GM19372 (cell line): ENCODE data around the gene RNF144B.
"Not testable (repeated sequence)": the region's sequence is repeated elsewhere in the genome, so short reads cannot be mapped to it uniquely, and the experiment has no call there.

Experiments
- ATAC-seq: cut with Tn5 transposase; IDR thresholded peaks from one replicate; pipeline ENCODE4 v1.9.1; 2021; ENCODE audit warnings: mild to moderate bottlenecking, low read depth, moderate library complexity; ENCODE audit not compliant: unreplicated experiment

Gene RNF144B

DNA sequence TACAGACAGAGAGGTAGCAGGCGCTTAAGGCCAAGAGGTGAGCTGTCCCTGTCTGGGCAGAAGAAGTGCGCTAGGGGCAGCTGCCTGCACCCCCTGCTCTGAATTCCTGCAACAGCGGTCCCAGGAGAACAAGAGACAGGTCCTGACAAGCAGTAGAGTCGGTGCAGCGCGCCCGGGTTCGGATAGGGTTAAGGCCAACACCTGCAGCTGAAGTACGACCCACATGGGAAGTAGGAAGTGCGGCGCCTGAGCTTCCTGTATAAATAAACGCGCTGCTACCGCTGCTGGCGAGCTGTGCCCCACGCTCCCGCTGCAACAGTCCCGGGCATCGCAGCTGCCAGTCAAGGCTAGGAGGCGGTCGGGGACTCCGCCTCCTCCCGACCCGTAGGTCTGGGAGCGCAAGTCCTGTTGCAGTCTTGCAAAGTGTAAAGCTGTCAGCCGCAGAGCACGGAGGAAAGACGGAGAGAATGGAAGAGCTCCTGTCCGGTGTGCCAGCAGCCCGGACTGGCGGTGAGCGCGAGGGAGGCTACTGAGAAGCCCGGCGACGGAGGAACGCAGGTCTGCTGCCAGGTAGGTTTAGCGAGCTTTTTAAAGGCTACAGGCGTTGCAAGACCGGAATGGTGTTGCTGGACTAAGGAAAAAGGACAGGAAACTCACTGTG, at the start of gene RNF144B:
Gene RNF144B, plus strand, starts transcription at position 290 of the 661 bp plus-strand sequence. CDS start 12,185 bp downstream, outside the sequence.
- peak; percentile 74 for ATAC-seq

DNA sequence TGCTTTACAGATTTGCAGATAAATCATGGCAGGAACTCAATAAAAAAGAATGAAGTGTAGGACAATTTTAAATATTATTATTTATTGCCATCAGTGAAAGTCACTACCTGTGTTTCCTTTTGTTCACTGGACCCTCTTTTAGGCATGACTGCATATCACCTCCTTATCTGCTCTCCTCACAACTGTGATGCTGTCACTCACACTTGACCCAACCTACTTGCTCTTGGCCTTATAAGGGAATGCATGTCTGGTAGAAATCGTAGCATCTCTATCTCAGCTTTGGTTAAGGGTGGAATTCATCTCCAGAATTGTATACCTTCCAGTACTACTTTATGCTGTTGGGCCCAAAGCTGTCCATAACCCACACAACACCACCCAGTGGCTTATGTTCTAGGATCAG, 47.6 kb upstream of the RNF144B start:
- ATAC-seq, result no peak

DNA sequence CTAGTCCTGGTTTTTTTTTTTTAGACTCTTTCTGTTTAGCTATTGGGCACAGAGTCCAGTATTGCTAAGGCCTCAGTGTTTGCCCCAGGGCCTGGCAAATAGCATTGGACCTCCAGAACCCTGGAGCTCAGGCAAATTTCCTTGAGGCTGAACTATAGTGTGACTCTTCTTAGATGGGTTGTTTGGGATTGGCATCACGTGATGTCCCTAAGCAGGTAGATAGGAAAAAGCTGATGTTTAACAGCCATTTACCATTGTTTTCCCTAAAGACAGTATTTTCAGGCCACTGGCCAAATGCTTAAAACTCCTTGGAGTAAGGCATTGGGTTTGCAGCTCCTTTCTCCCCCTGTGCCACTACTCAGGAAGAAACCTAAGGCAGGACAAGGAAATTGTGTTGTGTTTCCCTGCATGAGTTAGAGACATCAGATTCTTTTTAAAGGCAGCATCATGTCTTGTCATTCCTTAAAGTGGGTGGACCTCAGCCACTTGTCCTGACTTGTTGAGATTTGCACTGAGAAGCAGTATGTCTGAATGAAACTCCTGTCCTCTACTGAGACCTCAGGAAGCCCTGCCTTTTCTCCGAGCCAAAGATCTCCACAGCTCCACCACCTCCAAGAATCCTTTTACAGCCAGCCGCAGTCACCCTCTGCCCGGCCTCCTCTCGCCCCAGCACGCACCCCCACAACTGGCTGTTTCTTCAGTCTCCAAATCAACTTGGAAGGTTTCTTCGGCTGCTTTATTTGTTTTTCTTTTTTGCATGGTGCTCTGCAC, 46.2 kb upstream of the RNF144B start:
- no peak for ATAC-seq

DNA sequence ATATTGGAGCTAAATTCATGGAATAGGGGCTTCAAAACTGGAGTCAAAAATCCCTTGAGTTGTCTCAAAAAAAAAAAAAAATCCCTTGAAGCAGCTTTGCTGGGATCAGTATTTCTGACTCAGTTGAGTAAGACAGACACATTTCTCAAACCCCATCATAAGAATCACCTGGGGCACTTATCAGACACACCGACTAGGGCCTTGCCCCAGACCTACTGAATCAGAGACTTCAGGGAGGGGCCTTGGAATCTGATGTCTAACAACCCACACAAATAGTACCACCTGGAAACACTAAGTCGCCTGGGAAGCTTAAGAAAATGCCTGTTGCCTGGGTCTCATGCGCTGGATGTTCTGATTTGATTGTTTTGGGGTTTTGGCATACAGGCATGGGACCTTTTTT, 44.9 kb upstream of the RNF144B start:
- no peak for ATAC-seq

DNA sequence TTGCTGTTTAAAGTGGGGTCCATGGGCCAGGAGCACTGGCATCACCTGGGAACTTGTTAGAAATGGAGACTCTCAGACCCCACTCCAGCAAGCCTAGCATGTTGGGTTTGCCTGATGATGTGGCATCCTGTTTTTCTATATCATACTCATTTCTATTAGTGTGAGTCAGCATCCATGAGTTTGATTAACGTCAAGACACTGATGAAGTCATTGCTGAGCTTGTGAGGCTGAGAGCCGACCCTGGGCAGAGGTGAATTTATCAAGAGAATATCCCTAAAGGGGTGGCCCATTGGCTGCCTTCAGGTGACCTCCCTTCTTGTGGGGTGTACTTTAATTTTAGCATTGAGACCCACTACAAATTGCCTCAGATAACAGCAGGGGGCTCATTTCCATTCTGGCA, 43.4 kb upstream of the RNF144B start:
- ATAC-seq, result no peak

DNA sequence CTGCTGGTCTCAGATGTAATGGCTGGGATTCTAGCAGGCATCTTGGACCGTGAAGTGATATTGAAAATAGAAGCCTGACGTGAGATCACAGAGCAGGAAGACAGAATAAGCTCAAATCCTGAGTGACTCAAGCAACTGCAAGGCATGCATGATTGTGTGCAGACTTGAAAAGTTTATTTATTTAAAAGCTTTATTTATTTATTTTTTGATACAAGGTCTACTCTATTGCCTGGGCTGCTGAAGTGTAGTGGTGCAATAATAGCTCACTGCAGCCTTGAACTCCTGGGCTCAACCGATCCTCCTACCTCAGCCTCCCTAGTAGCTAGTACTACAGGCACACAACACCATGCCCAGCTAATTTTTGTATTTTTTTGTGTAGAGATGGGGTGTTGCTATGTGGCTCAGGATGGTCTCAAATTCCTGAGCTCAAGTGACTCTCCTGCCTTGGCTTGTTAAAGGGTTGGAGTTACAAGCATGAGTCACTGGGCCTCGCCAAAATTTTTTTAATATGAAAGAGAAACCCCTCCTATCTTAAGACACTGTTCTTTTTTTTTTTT, 40.1 kb upstream of the RNF144B start:
- ATAC-seq, result no peak

DNA sequence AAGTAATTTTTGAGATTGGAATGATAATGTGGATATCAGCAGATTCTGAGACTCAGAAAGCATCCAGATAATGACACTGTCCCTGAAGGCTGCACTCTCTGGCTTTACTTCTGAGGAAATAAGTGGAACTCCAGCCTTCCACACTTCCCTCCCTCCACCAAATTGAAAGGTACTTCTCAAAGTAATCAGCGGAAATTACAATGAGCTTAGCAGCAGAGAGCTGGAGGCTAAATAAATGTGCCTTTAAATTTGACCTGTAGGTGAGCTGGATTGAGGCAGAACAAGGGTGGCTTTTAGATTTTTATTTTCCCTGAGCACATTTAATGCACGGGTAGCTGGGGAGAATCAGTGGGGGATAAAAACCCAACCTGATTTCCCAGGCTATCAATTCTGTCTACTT, 39.3 kb upstream of the RNF144B start:
- no peak for ATAC-seq

DNA sequence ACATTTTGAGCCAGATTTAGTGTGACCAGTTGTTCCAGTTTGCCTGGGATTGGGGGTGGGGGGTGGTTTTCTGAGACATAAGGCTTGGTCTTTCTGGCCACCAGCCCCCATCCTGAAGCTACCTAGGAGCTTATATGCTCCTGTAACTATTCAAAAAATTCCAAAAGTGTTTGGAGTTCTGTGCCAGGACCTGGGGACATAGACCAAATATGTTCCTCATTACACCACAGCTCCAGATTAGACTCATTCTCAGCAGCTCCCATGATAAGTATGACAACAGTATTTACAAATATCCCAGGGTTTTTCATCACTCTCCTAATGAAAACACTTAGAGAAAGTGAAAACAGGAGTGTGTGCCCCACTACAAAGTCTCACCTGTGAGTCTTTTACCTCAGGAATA, 37.8 kb upstream of the RNF144B start:
- no peak for ATAC-seq

DNA sequence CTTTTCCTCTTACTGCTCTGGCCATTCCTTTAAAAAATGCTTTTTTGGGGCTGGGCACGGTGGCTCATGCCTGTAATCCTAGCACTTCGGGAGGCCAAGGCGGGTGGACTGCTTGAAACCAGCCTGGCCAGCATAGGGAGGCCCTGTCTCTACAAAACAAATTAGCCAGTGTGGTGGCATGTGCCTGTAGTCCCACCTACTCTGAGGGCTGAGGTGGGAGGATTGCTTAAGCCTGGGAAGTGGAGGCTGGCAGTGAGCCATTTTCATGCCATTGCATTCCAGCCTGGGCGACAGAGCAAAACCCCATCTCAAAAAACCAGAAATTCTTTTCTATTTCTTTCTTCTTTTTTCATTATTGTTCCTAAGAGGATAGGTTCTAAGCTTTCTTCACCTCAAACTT, 36.9 kb upstream of the RNF144B start:
- no peak for ATAC-seq

DNA sequence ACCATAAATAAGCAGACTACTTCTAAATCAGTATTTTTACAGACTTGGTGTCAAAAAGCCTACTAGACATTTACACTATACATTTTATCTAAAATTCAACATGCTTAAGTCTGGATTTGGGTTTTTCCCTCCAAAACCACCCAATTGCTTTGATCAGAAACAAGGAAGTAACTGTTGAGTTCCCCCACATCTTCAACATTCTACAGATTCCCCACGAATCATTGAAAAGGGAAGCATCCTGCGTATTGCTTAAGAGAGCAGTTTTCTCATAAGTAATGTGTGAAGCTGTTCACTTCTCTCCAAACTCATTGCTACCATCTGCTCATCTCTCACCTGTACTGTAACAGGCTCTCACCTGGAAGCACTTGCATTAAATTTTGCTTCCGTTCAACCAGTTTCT, 36.4 kb upstream of the RNF144B start:
- no peak for ATAC-seq

DNA sequence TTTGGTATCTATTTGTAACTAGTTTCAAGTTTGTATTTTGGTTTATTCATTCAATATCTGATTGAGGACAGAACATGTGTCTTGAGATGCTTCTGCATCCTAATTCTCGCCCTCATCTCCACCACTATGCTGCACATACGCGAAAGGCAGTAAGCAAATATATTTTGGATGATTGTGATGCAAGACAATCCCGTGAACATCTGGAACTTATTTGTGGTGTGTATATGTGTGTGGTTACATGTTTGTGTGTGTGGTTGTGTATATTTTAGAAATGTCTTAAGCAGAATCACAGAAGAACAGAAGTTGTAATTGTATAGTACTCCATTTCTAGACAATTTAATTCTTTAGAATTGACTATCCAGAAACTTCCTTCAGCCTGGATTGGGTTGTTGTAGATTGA, 35.1 kb upstream of the RNF144B start:
- no peak for ATAC-seq

DNA sequence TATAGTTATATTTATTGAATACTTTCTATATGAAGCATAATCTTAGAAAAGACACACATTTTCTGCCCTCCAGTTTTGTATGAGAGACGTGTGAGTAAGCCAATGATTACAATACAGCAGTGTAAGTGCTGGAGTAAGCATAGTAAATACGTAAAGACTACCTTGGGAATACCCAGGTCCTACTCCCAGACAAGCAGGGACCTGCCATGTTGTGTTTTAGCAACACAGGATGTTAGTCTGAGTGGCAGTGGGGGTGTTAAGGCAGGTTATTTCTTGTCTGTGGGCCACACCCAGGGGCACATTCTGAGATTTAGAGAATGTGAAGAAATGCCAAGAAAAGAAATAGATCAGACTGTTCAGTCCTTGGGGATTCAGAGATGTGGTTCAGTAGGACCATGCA, 34.3 kb upstream of the RNF144B start:
- no peak for ATAC-seq

DNA sequence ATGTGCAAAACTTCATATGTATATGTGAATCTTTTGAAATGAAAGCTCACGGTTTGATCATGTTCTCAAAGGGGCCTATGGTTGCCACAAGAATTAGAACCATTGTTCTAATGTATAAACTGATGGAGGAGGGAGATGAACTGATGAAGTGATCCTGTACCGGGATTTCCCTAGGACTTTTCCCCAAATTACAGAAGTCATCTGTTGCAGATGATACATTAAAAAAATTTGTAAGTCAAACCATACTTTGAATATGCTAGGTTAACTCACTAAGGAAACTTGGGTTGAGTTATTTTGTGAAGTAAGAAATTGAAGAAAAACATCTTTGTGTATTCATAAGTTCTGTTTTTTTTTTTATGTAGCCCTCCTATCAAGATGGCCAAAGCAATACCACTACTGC, 33.9 kb upstream of the RNF144B start:
- ATAC-seq, result no peak

DNA sequence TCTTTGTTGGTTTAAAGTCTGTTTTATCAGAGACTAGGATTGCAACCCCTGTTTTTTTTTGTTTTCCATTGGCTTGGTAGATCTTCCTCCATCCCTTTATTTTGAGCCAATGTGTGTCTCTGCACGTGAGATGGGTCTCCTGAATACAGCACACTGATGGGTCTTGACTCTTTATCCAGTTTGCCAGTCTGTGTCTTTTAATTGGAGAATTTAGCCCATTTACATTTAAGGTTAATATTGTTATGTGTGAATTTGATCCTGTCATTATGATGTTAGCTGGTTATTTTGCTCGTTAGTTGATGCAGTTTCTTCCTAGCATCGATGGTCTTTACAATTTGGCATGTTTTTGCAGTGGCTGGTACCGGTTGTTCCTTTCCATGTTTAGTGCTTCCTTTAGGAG, 29.6 kb upstream of the RNF144B start:
- ATAC-seq, result not testable (repeated sequence)

DNA sequence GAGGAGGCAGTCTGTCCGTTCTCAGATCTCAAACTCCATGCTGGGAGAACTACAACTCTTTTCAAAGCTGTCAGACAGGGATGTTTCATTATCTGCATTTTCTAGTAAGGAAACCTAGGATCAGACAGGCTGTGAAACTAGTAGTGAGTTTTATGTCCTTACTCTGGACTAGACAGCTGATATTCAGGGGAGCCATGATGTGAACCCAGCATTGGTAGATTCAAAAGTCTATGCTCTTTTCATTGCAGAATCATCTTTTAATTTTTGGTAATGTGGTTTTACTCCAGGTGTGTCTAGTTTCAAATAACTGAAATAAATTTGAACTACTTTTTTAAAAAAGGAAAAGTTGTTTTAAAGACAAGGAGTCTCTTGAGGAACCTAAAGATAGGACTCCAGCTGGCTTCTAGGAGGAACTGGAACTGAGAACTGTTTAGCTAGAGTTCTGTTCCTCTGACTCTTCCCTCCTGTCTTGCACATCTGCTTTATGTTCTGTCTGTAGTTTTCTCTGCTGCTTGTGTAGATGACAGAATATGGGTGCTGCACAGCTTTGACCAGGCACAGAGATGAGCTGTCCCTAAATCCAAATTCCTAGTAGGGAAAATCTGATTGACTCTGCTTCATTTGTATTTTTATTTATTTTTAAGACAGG, 27.8 kb upstream of the RNF144B start:
- ATAC-seq, result peak; percentile 89

DNA sequence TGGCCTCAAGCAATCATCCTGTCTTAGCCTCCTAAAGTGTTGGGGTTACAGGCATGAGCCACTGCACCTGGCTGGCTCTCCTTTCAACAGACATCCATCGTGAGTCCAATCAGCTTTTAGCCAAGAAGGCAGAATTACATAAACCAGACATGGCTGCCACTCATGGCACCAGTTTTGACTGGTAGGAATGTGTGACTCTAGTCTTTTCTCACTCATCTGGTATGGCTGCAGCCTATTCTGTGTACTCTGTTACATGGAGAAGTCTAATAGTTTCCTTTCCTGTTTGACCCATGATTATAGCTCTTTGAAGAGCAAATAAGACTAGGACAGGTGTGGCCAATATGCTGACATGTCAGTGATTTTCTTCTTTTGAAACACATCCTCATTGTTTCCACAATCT, 27.0 kb upstream of the RNF144B start:
- ATAC-seq, result no peak

DNA sequence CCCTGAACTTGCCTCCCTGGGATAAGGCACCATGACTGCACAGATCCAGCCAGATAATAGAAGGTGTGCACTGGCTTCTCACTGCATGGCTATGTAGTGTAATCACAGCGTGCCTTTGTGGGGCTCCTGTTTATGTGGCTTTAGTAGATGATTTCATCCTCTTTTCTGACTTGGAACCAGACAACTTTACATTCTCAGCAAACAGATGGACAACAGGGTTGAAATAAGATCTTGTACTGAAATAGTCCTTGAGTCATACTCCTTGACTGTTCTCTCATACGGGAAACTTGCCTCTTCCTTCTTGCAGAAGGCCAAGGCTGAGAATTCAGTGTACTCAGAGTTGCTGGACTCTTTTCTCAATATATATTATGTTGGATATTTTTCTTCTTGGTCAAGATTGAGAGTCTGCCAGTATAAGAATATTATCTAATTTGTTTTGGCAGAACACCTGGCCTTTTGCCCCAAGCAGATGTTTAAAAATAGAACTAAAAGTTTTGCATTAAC, 25.0 kb upstream of the RNF144B start:
- ATAC-seq, result no peak

DNA sequence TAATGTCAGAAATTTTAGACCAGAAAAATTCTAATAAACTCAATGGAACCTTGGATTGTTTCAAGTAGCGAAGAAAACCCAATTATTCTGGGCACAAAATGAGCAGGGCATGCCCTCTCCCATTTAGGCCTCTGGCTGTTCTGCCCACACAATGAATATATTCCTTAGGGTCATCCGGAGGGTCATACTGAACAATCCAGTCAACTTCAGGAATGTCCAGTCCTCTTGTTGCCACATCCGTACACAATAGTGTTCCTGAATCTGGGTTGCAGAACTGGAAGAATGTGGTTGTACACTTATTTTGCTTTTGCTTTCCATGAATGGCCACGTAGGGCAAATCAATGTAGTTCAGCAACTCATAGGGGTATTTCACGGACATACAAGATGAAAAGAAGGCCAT, 23.4 kb upstream of the RNF144B start:
- ATAC-seq, result no peak

DNA sequence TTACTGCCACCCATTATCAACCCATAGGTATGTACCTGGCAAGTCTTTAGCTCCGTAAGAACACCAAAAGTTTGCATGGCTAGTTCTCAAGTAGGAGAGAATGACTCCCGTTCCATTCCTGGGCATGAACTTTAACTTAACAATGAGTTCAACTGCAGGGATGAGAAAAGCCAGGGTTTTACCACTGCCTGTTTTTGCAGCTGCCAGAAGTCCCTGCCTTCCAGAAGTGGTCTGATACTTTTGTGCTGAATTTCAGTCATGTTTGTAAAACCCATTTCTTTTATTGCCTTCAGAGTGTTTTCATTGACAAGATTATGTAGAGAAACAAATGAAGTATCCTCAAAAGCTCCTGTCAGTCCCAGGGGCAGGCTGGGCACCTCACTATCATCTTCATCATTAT, 22.6 kb upstream of the RNF144B start:
- not testable (repeated sequence) for ATAC-seq

DNA sequence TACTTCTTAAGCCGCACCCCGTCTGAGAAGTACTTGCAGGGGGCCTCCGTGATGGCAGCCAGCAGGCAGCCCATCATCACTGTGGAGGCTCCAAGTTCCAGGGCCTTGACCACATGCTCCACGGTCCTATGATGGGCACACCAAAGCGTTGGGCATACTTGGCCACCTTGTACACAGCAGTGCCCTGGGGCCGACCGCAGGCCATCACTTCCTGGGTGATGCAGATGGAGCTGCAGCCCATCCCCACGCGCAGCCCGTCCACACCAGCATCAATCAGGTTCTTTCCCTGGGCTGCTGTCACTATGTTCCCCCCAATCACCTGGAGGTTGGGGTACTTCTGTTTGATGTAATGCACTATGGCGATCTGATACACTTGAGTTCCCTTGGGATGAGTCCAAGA, 19.8 kb upstream of the RNF144B start:
- ATAC-seq, result no peak
